ENCODE measurements around the gene RPL18. TPM values are rescaled to one million over a fixed set of nuclear protein-coding genes. Genes with fewer than 3 reads are reported as not detected.

The RPL18 gene
- total RNA-seq, 1 donor from 2014 or later = 2,230 TPM

GRCh38 chr19:48629599-48630295 is 10.8 kb upstream of the RPL18 start:
- peak; percentile 82 for DNase-seq

- no peak for DNase-seq
Measured at GRCh38 chr19:48629297-48629598, 10.3 kb upstream of the RPL18 start.

GRCh38 chr19:48628486-48629296 is 9.7 kb upstream of the RPL18 start:
- no peak for DNase-seq

DNA sequence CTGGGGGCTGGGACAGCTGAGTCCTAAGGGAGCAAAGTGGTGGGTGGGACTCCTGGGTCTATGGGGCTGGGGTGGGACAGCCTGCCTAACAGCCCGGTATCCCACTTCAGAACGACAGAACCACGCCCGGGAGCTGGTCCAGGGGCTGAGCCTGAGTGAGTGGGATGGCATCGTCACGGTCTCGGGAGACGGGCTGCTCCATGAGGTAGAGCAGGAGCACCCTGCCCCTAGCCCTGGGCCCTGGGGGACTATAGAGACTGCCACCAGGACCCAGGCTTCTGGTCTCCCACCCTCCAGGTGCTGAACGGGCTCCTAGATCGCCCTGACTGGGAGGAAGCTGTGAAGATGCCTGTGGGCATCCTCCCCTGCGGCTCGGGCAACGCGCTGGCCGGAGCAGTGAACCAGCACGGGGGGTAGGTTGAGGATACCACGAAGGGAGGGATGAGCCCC is 8.9 kb upstream of the RPL18 start:
- DNase-seq = no peak

DNA sequence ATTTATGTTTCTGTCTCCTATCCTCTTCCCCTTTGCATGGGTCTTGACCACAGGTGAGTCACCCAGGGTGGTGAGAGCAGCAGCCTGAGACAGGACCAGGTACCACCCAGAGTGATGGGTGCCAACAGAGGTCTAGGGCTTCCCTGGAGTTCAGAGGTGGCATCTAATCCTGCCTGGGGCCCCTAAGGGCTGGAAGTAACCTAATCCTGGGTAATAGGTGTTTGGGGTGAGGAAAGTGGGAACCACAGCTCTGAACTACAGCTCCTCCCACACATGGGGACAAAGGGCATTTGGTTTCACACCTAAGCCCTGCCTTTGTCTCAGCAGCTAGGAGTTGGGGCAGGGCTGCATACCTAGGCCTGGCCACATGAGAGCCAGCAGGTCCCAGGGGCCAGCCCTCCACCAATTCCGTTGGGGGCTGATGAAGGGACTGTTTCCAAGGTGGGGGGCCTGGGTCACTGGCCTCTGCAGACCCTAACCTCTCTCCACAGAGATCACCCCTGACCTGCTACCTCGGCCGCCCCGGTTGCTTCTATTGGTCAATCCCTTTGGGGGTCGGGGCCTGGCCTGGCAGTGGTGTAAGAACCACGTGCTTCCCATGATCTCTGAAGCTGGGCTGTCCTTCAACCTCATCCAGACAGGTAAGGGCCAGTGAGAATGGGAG is 8.4 kb upstream of the RPL18 start:
- no peak for DNase-seq

DNA sequence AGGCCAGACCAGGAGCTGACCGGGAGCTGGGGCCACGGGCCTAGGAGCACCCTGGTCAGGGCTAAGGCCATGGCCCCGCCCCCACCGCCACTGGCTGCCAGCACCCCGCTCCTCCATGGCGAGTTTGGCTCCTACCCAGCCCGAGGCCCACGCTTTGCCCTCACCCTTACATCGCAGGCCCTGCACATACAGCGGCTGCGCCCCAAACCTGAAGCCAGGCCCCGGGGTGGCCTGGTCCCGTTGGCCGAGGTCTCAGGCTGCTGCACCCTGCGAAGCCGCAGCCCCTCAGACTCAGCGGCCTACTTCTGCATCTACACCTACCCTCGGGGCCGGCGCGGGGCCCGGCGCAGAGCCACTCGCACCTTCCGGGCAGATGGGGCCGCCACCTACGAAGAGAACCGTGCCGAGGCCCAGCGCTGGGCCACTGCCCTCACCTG is 6.9 kb upstream of the RPL18 start:
- DNase-seq = no peak

- DNase-seq = no peak
Measured at GRCh38 chr19:48624791-48625723, 6.1 kb upstream of the RPL18 start.

GRCh38 chr19:48624067-48624594 is 5.2 kb upstream of the RPL18 start:
- peak; percentile 99 for DNase-seq

GRCh38 chr19:48623556-48624066 is 4.6 kb upstream of the RPL18 start:
- no peak for DNase-seq

DNA sequence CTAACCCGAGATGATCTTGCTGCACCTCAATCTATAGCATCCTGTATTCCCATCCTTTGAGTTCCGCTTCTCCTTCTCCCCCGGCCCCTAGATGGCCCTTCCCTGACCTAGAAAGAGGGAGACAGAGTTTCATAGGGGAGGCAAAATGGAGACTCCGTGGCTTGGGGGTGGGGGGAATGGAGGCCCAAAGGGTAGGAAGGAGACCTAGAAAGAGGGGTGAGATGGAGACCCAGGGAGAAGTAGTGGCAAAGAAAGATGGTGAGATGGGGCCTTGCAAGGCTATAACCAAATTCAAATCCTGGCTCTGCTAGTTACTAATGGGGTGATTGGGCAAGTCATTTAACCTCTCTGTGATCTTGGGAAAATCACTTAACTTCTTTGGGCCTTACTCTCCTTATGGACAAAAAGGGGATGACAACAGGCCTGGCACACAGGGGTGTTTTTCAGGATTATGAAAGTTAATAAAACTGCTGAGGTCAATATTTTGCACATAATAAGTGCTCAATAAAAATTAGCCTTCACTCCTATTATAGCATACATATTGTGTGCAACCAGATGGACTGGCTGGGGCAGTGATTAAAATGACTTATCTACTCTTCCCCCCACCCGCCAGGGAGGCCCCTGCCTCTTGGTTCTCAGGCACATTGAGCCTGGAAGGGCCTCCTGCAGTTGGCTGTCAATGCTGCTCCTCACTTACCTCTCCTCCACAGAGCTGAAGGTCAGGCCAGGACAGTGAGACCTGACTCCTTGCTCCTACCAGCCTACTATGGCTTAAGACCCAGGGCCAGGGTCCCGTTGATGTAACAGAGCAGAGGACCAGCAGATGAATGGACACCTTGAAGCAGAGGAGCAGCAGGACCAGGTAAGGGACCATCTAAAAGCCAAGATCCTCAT is 961 bp upstream of the RPL18 start:
- DNase-seq = no peak

- no peak for DNase-seq
Measured at GRCh38 chr19:48618278-48618915, 581 bp downstream of the RPL18 start.

GRCh38 chr19:48617146-48617937 is 1.6 kb downstream of the RPL18 start:
- no peak for DNase-seq

DNA sequence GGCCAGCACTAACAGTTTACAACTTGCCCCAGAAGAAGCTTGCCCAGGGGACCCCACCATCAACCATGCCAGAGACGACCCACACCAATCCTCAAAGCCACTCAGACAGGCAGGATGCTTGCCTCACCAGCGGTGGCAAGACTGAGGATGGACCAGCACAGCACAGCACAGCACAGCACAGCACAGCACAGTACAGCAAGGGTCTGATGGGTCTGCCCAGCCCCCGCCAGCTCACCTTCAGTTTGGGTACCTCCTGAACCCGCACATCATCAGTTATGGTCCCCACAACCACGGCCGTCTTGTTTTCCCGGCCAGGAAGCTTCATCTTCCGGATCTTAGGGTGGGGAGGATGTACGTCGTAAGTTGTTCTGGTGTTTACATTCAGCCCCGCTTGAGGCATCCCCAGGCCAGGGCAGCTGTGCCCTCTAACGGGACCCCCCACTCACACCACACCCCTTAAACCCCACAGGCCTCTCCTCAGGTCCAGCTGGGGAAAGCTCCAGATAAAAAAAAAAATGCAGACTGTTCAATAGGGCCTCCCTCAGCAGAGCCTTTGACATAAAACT is 2.4 kb downstream of the RPL18 start:
- no peak for DNase-seq

DNA sequence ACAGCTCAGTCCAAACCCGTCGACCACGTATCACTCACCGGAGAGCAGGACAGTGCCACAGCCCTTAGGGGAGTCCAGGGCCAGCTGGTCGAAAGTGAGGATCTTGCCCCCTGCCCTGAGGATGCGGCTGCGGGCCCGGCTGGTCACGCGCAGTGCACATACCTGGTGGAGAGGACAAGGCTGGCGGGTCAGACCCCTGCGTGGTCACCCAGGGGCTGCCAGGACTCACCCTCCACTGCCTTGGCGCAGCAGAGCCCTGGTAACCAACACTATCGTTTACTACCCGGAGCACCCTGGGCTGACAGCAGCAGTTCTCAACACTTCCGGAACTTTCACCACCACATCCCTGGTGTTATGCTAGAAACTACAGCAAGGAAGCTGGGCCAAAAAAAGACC is 2.9 kb downstream of the RPL18 start:
- no peak for DNase-seq

DNA sequence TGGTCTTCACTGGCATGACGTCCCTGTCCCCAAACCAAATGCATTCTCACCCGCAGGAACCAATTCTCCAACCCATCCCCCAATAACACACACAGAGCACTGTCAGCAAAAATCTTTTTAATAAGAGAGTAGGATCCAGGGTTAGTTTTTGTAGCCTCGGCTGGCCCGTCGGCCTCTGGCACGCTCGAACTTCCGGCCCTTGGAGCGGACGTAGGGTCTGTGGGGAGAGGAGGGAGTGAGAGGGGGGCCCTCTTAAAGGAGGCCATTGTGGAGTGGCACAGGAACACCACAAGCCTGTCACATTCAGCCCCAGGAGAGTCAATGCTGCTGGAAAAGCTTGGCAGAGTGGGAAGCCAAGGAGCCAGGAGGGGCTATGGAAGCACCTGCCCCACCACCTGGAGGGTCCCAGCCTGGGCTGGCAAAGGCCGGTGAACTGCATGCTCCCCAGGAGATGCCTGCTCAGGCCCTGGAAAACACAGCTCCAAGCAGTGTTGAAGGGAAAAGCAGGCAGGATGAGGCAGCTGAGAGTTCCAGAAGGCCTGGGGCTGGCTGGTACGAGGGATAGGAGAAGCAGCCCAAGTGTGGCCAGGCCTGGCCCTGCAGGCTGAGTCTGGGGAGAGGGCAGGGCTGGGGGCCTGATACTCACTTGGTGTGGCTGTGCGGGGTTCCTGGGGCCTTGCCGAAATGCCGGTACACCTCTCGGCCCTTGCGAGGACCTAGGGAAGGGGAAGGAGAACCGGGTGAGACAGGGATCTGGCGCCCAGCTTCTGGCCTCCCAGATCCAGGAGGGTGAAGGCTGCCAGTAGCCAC is 3.5 kb downstream of the RPL18 start:
- no peak for DNase-seq

- DNase-seq = no peak
Measured at GRCh38 chr19:48614436-48615230, 4.3 kb downstream of the RPL18 start, which contains the start of gene FAM83E. FAM83E (minus strand) TSS chr19:48615076; CDS start chr19:48613372, 1,704 bp downstream.

- no peak for DNase-seq
Measured at GRCh38 chr19:48613852-48614435, 5.0 kb downstream of the RPL18 start.

All from dermis blood vessel endothelial cell (primary cell).